Retina (tissue), 1 donor: Measurements from ENCODE around the gene MCM7.
"Not testable (repeated sequence)": the region's sequence is repeated elsewhere in the genome, so short reads cannot be mapped to it uniquely, and the experiment has no call there.

Experiments used
- DNase-seq: peaks from one replicate; pipeline ENCODE4 v3.0.0-alpha.2; 2016

The MCM7 gene

DNA sequence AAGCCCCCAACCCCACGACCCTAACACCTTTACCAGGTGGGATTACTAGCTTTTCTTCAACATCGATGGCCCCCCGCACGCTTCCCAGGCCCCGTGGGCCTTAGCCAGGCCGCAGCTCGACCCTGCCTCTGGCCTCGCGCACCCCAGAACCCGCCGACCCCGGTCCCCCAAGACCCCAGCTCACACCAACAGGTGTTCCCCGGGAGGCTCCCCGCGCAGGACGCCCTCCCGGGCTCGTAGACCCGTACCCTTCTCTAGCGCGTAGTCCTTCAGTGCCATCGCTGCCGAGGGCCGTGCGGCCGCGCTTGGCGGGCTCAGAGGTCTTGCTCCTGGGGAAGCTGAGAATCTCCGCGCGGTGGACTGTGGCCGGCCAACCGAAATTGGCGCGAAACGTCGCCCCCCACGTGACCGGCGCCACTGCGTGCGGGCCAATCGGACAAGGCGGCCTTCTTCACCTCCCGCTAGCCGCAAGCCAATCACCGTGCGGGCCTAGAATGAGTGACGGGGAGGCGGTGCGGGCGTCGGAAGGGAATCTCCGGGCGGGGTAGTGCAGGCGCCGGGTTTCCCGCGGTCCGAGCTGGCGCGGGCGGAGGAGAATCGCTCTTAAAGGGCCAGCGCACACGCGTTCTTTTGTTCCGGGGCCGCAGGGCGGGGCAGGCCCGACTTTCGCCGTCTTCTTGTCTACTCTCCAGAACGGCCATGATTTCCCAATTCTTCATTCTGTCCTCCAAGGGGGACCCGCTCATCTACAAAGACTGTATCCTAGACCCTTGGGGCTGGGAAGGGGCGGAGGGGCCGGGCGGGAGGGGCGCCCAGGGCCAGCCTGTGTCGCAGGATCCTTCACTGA is at the start of gene MCM7, which contains the start of gene AP4M1:
TSS of gene MCM7 (minus strand) at position 382 of the 847 bp plus-strand sequence. CDS start at position 279, 103 bp downstream.
TSS of gene AP4M1 (plus strand) at position 628 of the 847 bp plus-strand sequence. CDS start at position 700, 72 bp downstream.
- peak; percentile 98 for DNase-seq

DNA sequence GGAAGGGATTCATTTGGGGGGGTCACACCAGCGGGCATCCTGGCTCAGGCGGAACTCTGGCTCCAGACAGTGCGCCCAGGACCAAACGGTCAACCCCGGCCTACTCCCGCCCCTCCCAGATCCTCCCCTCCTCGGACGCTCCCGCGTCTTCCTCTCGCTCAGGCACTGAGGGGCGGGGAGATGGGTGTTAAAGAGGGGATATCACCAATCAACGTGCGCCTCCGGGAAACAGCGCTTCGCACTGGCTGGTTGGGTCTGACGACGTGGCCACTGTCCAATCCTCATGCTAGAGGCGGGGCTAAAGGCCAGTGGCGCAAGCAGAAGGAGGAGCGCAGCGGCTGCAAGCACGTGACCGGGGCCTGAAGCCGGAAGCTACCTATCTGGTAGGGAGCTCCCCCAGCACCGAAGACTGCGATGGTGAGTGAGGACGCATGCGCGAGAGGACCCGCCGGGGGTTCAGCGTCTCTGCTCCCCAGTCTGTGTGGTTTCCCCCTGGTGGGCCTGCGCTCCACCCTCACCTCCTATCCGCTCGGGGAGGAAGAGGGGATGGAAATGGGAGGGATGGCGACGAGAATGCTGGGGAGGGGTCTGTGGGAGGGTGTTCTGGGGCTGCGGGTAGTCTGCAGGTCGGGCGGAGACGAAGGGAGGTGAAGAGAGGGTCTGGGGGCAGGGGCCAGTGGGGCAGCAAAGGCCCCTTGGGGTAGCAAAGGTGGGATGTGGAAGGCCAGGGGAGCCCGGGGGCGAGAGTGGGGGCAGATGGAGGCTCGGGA is 47.5 kb upstream of the MCM7 start, which contains the start of gene LAMTOR4:
TSS of gene LAMTOR4 (plus strand) at position 360 of the 770 bp plus-strand sequence. CDS start at position 415, 55 bp downstream.
- DNase-seq = peak; percentile 94

GRCh38 chr7:100148225-100148558 is 47.0 kb upstream of the MCM7 start:
- no peak for DNase-seq

DNA sequence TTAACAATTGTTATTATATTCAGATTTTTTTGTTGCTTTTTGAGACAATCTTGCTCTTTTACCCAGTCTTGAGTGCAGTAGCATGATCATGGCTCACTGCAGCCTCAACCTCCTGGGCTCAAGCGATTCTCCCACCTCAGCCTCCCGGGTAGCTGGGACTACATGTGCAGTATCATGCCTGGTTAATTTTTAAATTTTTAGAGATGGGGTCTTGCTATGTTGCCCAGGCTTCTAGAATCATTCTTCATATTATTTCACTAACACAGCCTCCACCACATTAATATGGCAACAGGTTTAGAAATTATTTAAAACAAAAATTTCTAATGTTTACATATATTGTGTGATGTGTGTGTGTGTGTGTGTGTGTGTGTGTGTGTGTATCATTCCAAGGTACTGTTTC is 46.1 kb upstream of the MCM7 start:
- no peak for DNase-seq

DNA sequence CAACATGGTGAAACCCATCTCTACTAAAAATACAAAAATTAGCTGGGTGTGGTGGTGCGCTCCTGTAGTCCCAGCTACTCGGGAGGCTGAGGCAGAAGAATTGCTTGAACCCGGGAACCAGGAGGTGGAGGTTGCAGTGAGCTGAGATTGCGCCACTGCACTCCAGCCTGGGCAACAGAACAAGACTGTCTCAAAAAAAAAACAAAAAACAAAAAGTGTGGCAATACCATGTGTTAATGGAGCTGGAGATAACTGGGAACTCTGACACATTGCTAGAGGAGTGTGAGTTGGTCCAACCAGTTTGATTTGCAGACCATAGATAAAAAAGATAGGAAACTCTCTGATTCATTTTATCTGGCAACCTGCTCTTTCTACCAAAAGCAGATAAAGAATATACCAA is 45.2 kb upstream of the MCM7 start:
- DNase-seq = not testable (repeated sequence)

GRCh38 chr7:100142461-100142860 is 41.3 kb upstream of the MCM7 start:
- DNase-seq = no peak

DNA sequence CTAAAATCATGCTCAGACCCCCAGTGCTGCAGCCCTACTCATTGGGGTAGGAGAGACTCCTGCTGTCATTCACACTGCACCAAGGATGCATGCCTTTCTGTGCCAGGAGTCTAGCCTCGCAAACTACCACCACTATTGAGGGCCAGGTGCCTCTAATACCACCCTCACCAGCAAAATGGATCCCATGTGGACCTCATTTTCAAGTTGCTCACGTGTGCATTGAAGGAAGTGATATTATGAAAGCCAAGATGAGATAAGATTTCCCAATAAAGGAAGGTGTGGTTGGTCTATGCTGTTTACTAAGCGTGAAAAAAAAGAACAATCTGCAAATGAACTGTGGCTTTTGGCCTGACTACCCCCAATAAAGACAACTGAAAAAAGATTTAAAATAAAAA is 40.4 kb upstream of the MCM7 start:
- DNase-seq = no peak

DNA sequence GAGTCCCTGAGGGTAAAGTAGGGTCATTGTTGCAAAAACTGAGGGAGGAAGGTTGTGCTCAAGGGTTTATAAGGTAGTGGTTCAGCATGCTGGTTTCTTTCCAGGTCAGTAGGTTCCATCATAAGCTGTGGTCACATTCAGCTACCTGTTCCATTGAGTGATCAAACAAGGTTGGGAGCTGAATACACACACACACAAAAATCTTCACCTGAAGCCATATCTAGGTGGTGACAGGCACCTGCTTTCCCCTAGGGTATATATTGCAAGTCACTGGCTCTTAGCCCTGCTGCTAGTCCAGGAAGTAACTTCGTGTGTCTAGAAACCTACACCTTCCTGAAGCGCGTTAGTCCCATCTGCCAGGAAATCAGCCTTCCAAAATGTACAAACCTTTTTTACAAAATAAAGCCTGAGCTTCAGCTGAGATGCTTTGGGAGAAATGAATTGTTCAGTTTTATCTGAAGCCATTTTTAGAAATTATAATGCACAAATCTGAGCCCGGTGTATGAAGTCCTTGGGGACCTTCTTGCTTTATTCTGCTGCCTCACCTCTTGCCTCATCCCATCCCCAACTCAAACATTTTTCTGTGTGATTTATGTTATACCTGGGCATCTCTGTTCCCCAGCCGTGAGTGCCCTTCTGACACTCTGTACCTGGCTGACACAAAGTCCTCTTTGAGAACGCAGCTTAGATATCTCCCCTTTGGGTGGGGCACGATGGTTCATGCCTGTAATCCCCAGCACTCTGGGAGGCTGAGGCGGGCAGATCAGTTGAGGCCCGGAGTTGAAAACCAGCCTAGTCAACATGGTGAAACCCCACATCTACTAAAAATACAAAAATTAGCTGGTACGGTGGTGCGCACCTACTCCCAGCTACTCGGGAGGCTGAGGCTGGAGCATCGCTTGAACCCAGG is 36.9 kb upstream of the MCM7 start:
- DNase-seq = no peak

- DNase-seq = peak; percentile 69
Observed at GRCh38 chr7:100132697-100133151, 31.5 kb upstream of the MCM7 start.

DNA sequence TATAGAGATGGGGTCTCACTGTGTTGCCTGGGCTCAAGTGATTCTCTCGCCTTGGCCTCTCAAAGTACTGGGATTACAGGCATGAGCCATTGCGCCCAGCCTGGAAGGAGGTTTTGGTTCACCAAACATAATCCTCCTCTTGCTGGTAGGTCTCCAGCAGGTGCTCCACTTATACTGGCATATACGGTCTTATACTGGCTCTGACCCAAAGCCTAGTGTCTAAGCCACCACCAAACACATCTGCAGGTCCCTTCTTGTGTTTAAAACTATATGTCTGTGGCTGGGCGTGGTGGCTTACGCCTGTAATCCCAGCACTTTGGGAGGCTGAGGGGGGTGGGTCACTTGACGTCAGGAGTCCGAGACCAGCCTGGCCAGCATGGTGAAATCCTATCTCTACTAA is 30.9 kb upstream of the MCM7 start:
- no peak for DNase-seq

GRCh38 chr7:100130608-100131453 is 29.6 kb upstream of the MCM7 start:
- peak; percentile 90 for DNase-seq

DNA sequence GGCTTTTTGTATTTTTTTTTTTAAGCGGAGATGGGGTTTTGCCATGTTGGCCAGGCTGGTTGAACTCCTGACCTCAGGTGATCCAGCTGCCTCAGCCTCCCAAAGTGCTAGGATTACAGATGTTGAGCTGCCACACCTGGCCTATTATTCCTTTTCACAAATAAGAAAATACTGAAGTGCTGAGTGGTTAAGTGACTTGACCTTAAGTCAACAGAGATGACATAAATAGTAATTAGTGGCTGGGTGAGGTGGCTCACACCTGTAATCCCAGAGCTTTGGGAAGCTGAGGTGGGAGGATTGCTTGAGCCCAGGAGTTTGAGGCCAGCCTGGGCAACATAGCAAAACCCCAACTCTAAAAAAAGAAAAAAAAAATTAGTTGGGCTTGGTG is 29.0 kb upstream of the MCM7 start:
- DNase-seq = not testable (repeated sequence)

DNA sequence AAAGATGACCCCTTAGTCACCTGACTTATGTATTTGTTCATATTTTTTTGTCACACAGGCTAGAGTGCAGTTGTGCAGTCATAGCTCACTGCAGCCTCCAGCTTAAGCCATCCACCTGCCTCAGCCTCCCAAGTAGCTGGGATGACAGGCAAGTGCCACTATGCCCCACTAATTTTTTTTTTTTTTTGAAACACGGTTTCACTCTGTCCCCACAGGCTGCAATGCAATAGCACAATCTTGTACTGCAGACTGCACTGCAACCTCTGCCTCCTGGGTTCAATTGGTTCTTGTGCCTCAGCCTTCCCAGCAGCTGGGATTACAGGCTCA is 27.4 kb upstream of the MCM7 start:
- no peak for DNase-seq

GRCh38 chr7:100127866-100128636 is 26.9 kb upstream of the MCM7 start:
- DNase-seq = peak; percentile 71

DNA sequence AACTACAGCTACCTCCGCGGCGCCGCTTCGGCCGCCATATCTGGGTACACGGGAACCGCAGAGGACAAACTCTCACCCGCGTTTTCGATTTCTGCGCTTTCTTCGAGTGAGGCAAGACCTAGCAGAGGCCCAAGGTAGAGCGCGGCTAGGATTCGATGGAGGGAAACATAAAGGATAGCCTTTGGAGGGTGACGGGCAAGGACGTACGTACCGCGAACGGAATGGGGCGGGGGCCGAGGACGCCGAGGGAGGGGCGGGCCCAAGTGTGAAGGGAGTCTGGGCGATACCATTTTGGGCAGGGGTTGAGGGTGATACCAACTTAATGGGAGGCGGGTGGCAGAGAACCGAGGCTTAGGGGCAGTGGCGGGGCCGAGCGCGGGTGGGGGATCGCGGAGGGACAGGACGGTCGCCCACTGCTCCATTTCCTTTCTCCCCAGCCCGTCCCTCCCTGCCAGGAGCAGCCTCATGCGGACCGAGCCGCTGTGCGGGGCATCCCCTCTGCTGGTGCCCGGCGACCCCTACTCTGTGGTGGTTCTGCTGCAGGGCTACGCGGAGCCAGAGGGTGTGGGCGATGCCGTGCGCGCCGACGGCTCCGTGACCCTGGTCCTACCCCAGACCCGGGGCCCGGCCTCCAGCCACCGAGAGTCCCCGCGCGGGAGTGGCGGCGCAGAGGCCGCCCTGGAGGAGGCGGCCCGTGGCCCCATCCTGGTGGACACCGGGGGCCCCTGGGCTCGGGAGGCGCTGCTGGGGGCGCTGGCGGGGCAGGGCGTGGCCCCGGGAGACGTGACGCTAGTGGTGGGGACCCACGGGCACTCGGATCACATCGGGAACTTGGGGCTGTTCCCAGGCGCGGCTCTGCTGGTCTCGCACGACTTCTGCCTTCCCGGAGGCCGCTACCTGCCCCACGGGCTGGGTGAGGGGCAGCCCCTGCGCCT is 26.0 kb upstream of the MCM7 start, which contains the start of gene MBLAC1:
TSS of gene MBLAC1 (plus strand) at position 37 of the 935 bp plus-strand sequence. CDS start at position 466, 429 bp downstream.
- DNase-seq = peak; percentile 97

DNA sequence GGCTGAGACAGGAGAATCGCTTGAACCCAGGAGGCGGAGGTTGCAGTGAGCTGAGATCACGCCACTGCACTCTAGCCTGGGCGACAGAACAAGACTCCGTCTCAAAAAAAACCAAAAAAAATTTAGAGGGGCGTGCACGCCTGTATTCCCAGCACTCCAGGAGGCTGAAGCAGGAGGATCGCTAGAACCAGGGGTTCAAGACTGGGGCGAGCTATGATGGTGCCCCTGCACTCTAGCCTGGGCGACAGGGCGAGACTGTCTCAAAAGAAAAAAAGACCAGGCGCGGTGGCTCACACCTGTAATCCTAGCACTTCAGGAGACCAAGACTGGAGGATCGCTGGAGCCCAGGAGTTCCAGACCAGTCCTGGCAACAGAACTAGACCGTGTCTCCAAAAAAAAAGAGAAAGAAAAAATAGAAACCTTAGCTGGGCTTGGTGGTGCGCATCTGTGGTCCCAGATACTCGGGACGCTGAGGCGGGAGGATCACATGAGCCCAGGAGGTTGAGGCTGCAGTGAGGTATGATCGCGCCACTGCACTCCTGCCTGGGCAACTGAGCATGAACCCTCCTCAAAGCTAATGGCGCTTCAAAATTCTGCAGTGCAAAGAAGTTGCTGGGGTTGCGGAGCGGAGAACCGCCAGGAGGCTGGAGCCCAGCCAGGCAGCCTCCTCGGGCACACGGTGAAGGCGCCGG is 25.2 kb upstream of the MCM7 start:
- DNase-seq = no peak

- no peak for DNase-seq
Observed at GRCh38 chr7:100124301-100125230, 23.4 kb upstream of the MCM7 start.

DNA sequence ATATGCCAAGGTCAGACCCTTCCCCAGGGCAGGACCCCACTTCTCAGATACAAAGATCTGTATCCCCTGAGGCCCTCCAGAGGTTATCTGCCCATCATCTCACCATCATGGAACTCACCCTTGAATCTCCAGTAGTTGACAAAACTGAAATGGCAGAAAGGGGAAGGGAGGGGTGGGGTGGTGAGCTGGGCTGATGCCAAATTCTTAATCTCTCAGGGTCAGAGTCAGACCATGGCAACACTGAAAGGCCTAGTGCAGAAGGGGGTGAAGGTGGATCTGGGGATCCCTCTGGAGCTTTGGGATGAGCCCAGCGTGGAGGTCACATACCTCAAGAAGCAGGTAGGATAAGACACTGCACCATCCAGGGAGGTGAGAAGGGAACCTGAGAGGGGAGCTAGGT is 21.4 kb upstream of the MCM7 start:
- no peak for DNase-seq
